Nephron (organoid): ENCODE measurements around the gene DEAF1.

Source experiments
- H3K27ac Mint-ChIP-seq, 3 experiments: 2 replicates each; pipeline ENCODE4 v1.8.0; 2020; ENCODE audit warnings: mixed read lengths in 3 of 3, mild to moderate bottlenecking in 2 of 3, moderate library complexity in 1 of 3
- H3K27me3 Mint-ChIP-seq: 2 replicates; pipeline ENCODE4 v1.8.0; 2021; ENCODE audit warnings: low read depth, mild to moderate bottlenecking, moderate library complexity, mixed read lengths
- H3K36me3 Mint-ChIP-seq: 2 replicates; pipeline ENCODE4 v1.8.0; 2020; ENCODE audit warnings: low read depth, mixed read lengths
- H3K4me1 Mint-ChIP-seq: 2 replicates; pipeline ENCODE4 v1.8.0; 2020; ENCODE audit warnings: mixed read lengths
- H3K4me3 Mint-ChIP-seq, 3 experiments: 2 replicates each; pipeline ENCODE4 v1.8.0; 2020; ENCODE audit warnings: mild to moderate bottlenecking in 3 of 3, mixed read lengths in 3 of 3, moderate library complexity in 2 of 3
- H3K9me3 Mint-ChIP-seq: 2 replicates; pipeline ENCODE4 v1.8.0; 2020; ENCODE audit warnings: mixed read lengths
- TF ChIP-seq, protein P1 (sequence below), 3 experiments: fragments of 200-600 bp; sonication (generic); IDR thresholded peaks; one replicate each; pipeline ENCODE4 v1.5.0; 2021; ENCODE audit warnings: antibody characterized with exemption in 3 of 3; ENCODE audit not compliant: unreplicated experiment in 3 of 3

The DEAF1 gene

DNA sequence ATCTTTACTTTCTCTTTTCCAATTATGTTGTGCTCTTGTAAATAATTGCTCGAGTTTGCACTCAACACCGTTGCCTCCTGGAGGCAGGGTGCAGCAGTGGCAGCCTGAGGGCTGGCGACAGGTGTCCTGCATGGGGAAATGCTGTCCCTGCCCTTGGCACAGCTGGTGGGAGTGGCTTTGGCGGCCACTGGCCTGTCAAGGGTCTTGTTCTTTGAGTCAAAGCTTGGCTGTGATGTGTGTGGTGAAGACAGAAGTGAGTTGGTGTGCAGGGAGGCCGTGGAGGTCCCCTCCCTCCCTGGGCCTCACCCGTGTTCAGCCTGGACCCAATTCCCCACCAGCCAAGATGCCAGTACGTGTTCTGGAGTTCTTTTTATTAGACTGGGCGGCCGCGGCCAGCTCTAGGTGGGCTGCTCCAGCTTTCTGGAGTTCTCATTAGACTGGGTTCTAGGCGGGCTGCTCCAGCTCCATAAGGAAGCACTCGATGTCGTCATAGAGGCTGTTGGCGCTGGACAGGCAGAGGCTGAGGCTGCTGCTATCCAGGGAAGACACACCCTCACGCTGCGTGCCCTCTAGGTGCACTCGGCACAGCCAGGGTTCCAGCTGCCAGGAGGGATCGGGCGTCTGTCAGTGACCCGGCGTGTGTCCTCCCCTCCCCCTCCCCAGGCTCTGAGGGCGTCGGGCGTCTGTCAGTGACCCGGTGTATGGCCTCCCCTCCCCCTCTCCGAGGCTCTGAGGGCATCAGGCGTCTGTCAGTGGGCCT is 82.6 kb downstream of the DEAF1 start:
- H3K4me1 Mint-ChIP-seq: peaks cover 14% of the 10 kb centered on the region
- H3K27ac Mint-ChIP-seq: peak overlapping the region; percentile 32 to 82 (median 44)
- H3K9me3 Mint-ChIP-seq: no peaks in the 10 kb centered on the region
- H3K36me3 Mint-ChIP-seq: peaks cover 20% of the 10 kb centered on the region
- H3K4me3 Mint-ChIP-seq: peak overlapping the region; percentile 18 to 70 (median 44)
- no peaks in the 10 kb centered on the region for H3K27me3 Mint-ChIP-seq
- TF ChIP-seq, protein P1, sequence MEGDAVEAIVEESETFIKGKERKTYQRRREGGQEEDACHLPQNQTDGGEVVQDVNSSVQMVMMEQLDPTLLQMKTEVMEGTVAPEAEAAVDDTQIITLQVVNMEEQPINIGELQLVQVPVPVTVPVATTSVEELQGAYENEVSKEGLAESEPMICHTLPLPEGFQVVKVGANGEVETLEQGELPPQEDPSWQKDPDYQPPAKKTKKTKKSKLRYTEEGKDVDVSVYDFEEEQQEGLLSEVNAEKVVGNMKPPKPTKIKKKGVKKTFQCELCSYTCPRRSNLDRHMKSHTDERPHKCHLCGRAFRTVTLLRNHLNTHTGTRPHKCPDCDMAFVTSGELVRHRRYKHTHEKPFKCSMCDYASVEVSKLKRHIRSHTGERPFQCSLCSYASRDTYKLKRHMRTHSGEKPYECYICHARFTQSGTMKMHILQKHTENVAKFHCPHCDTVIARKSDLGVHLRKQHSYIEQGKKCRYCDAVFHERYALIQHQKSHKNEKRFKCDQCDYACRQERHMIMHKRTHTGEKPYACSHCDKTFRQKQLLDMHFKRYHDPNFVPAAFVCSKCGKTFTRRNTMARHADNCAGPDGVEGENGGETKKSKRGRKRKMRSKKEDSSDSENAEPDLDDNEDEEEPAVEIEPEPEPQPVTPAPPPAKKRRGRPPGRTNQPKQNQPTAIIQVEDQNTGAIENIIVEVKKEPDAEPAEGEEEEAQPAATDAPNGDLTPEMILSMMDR (IDR thresholded peaks at IDR 0.05; ENCODE audit: unreplicated experiment in 3 of 3): peak in 1 of 3 experiments; percentile 21

DNA sequence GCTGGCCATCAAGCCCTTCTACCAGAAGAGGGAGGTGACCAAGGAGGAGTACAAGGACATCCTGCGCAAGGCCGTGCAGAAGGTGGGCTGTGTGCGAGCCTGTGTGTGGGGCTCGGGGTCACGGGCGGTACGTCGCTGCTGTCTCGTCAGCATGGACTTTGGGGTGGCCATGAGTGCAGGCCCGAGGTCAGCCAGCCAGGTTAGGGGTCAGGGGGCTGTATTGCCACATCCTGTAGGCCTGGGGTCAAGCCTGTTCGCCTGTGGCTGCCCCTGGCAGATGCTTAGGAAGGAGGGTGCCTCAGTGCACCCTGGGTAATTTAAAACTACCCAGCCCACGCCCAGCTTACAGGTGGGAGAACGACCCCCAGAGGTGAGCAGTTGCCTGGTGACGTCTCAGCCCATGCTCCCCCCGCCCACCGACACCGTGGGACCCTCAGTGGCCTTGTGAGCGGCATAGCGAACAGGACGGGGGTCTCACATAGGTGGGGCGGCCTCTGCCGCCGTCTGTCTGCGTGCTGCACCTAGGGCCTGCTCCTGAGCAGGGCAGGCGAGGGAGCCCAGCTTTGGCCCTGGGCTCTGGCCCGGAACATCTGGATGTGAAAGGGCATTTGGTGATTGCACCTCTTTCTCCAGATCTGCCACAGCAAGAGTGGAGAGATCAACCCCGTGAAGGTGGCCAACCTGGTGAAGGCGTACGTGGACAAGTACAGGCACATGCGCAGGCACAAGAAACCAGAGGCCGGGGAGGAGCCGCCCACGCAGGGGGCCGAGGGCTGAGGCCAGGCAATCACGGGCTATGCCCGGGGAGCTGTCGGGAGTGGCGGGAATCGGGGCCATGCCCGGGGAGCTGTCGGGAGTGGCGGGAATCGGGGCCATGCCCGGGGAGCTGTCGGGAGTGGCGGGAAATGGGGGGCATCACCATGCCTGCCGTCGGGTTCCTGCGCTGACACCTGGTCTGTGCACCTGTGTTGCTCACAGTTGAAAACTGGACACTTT is 83.7 kb downstream of the DEAF1 start:
- Mint-ChIP-seq H3K36me3 (peaks cover 29% of the 10 kb centered on the region), H3K9me3 (no peaks in the 10 kb centered on the region), H3K4me3 (peak overlapping the region in 1 of 3 experiments; percentile 34), H3K27ac (peak overlapping the region in 1 of 3 experiments; percentile 32), H3K27me3 (no peaks in the 10 kb centered on the region), H3K4me1 (peaks cover 14% of the 10 kb centered on the region)
- TF ChIP-seq, protein P1 (IDR thresholded peaks at IDR 0.05; ENCODE audit: unreplicated experiment in 3 of 3): no peak

DNA sequence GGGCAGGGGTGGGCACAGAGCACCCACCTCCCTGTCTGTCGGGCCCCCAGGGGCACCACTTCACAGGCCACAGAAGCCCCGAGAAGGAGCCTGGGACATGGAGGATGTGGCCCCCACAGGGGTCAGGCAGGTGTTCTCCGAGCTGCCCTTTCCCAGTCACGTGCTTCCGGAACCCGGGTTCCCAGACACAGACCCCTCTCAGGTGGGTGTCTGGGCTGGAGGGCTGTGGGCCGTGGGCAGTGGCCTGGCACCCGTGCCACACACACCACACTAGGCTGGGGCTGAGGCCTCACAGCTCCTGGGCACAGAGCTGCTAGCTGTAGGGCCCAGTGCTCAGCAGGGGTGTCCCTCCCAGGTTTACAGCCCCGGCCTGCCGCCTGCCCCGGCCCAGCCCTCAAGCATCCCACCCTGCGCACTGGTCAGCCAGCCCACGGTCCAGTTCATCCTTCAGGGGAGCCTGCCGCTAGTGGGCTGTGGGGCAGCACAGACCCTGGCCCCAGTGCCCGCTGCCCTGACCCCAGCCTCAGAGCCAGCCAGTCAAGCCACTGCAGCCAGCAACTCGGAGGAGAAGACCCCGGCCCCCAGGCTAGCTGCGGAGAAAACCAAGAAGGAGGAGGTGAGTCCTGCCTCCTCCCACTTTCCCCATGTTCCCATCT is 84.7 kb downstream of the DEAF1 start:
- Mint-ChIP-seq H3K4me3 (no peak overlapping the region), H3K4me1 (peaks cover 9% of the 10 kb centered on the region), H3K9me3 (no peaks in the 10 kb centered on the region), H3K36me3 (peaks cover 29% of the 10 kb centered on the region), H3K27ac (no peak overlapping the region), H3K27me3 (no peaks in the 10 kb centered on the region)
- TF ChIP-seq, protein P1 (IDR thresholded peaks at IDR 0.05; ENCODE audit: unreplicated experiment in 3 of 3): no peak

DNA sequence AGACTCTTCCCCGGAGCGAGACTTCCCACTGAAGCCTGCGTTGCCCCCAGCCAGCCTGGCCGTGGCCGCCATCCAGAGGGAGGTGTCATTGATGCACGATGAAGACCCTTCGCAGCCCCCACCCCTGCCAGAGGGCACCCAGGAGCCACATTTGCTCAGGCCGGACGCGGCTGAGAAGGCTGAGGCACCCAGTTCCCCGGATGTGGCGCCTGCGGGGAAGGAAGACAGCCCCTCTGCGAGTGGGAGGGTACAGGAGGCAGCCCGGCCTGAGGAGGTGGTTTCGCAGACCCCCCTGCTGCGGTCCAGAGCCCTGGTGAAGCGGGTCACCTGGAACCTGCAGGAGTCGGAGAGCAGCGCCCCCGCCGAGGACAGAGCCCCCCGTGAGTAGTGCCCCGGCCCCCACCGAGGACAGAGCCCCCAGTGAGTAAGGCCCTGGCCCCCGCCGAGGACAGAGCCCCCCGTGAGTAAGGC is 85.6 kb downstream of the DEAF1 start:
- Mint-ChIP-seq H3K4me1 (peaks cover 9% of the 10 kb centered on the region), H3K9me3 (no peaks in the 10 kb centered on the region), H3K4me3 (no peak overlapping the region), H3K36me3 (peaks cover 36% of the 10 kb centered on the region), H3K27ac (no peak overlapping the region), H3K27me3 (no peaks in the 10 kb centered on the region)
- TF ChIP-seq, protein P1 (IDR thresholded peaks at IDR 0.05; ENCODE audit: unreplicated experiment in 3 of 3): no peak

DNA sequence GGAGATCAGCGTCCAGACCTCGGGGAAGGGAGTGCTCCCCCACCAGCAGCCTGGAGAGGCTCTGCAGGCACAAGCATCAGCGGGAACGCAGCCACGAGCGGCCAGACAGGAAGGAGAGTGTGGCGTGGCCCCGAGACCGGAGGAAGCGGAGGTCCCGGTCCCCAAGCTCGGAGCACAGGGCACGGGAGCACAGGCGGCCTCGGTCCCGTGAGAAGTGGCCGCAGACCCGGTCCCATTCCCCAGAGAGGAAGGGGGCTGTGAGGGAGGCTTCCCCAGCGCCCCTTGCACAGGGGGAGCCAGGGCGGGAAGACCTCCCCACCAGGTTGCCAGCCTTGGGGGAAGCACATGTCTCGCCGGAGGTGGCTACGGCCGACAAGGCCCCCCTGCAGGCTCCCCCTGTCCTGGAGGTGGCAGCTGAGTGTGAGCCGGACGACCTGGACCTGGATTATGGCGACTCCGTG is 86.2 kb downstream of the DEAF1 start:
- Mint-ChIP-seq H3K36me3 (peaks cover 42% of the 10 kb centered on the region), H3K27ac (no peak overlapping the region), H3K4me3 (no peak overlapping the region), H3K4me1 (peaks cover 9% of the 10 kb centered on the region), H3K9me3 (no peaks in the 10 kb centered on the region), H3K27me3 (no peaks in the 10 kb centered on the region)
- TF ChIP-seq, protein P1 (IDR thresholded peaks at IDR 0.05; ENCODE audit: unreplicated experiment in 3 of 3): no peak
